ENCODE data around the gene ERICH6.
"Not testable (repeated sequence)": the region's sequence is repeated elsewhere in the genome, so short reads cannot be mapped to it uniquely, and the experiment has no call there.

The ERICH6 gene

DNA sequence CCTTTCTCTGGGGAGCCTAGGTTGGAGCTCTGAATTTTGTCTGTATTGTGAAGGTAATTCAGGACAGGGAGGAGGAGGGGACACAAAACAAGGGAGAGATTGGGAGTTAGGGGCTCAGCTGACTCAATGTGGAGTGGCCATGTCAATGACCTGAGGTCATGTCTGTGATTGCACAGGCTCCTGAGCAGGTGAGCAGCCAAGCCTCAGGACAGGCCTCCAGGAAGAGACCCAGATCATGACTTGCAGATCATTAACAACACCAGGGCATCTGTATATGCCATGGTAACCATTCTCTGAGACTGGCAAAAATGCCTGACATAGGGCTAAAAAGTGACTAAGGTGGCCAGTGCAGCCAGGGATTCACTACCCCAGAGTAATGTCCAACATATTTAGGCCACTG is 20.9 kb downstream of the ERICH6 start:
- in situ Hi-C loops (cut with HindIII; ENCODE audit: low sequenced_read_pairs) = no loop called here

DNA sequence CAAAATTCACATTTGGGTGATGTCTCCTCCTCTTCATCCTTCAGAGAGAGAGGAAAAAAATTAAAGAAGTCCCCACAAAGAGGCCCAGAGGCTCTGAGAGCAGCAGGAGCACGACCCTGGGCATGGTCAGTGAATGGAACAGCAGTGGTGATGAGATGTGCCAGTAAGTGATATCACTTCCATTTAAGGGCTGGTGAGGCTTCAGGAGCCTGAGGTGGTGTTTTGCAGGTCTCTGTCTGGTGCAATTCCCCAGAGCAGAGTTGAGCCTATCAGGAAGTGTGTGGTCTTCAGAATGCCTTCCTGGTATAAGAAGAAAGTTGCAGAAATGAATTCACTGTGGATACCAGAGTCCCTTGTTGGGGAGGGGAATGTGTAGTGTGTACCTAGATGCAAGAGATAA is 21.4 kb downstream of the ERICH6 start:
- in situ Hi-C loops (cut with HindIII; ENCODE audit: low sequenced_read_pairs) = no loop called here

DNA sequence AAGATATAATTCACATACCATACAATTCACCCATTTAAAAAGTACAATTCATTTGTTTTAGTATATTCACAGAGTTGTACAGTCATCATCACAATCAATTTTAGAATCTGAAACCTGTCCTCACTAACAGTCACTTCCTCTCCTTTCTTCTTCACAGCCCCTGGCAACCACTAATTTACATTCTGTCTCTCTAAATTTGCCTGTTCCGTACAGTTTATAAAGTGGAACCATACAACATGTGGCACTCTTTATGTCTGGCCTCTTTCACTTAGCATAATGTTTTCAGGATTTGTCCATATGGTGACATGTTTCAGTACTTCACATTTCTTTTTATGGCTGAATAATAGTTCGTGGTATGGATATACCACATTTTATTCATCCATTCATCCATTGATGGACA is 22.7 kb downstream of the ERICH6 start:
- in situ Hi-C loops (cut with HindIII; ENCODE audit: low sequenced_read_pairs) = no loop called here

DNA sequence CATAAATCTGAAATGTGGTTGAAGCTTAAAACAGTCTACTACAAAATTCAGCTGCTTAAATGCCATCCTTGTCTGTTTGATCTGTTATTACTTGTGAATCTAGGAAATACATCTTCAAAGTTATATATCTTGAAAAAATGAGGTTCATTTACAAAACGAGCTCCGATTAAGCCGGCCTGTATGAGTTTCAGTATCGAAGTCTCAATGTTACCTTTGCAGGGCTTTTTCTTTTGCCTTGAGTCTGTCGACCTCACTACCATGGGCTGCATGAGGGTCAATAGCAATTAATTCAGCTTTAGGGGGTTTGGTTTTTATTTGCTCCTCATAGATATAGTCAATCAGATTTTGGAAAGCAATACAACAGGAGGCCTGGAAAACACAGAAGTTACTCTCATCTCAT is 23.2 kb downstream of the ERICH6 start:
- in situ Hi-C loops (cut with HindIII; ENCODE audit: low sequenced_read_pairs) = no loop called here

DNA sequence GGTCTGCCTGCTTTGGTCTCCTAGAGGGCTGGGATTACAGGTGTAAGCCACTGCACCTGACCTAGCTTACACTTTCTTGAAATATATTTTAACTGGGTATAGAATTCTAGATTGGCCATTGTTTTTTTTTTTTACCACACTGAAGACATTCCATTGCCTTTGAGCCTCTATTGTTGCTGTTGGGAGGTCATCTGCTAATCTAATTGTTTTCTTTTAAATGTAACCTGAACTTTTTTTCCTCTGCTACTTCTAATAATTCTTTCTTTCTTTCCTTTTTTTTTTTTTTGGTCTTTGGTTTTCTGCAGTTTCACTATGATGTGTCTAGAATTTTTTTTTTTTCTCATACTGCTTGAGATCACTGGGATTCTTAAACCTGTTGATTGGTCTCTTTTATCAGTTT is 28.1 kb downstream of the ERICH6 start:
- in situ Hi-C loops (cut with HindIII; ENCODE audit: low sequenced_read_pairs) = no loop called here

DNA sequence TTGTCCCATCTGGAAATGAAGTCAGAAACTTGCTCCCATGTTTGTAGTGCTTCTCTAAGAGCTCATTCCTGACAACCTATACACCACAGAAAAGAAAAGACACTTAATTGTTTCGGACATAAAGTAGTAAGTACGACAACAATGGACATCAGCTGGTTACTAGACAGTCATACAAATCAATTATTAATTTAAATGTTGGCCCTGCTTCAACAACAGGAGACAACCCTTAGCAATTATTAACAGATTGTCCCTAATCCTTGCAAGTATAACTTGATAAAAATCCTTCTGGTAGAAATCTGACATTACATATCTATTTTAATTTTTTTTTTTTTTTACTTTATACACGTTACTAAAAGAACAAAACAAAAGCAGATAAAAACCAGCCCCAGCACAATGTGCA is 29.8 kb downstream of the ERICH6 start:
- in situ Hi-C loops (cut with HindIII; ENCODE audit: low sequenced_read_pairs) = no loop called here

DNA sequence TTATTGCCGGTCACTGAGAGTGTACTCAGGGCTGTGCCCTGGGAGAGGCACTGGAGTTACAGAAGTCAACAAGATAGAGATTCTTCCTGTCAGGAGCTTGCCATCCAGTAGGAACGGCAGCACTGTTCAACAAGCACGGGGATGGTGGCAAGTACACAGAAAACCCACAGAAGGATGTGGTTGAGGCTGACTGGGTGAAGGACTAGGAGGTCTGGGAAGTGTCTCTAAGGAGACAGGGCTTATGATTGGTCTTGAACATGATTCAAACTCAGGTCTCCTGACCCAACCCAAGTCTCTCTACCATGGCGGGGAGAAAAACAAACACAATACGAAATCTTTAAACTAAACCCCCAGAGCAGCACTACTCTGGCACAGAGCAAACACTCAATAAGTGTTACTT is 37.6 kb downstream of the ERICH6 start:
- in situ Hi-C loops (cut with HindIII; ENCODE audit: low sequenced_read_pairs) = no loop called here

DNA sequence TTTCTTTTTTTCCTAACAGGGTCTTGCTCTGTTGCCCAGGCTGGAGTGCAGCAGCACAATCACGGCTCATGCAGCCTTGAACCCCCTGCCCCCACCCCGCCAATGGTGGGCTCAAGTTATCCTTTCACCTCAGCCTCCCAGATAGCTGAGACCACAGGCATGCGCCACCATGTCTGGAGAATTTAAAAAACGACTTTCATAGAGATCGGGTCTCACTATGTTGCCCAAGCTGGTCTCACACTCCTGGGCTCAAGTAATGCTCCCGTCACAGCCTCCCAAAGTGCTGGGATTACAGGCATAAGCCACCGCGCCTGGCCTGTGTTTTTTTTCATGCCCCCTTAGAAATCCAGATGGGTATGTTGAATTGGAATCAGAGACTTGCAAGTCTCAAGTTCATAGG is 40.3 kb downstream of the ERICH6 start:
- in situ Hi-C loops (cut with HindIII; ENCODE audit: low sequenced_read_pairs) = no loop called here

DNA sequence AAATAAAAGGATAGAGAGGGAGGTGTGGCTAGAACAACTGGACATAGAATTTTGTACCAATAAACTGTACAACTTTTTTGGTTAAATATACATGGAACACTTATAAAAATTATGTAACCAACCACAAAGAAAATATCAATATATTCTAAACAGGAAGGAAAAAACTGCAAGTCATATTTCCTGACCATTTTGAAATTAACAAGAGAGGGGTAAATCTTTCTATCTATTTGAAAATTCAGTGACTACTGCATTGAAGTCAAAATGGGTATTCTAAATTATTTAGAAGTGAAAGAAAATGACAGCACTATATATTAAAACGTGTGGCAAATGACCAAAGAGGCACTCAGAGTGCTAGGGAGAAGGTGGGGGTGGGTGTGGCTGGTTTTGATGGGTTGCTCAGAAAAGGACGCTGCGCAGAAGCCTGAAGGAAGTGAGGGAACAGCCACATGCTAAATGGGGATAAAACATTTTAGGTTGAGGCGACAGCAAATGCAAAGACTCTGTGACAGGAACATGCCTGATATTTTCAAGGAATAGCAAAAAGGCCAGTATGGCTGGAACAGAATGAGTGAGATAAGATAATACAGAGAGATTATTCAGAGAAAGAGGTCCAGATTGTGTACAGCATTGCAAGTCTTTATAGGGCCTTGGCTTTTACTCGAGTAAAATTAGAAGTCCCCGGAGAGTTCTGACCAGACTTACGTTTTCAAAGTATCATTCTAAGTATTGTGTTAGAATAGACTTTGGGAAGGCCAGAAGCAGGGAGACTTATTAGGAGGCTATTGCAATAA is 41.1 kb downstream of the ERICH6 start:
- in situ Hi-C loops (cut with HindIII; ENCODE audit: low sequenced_read_pairs) = no loop called here

DNA sequence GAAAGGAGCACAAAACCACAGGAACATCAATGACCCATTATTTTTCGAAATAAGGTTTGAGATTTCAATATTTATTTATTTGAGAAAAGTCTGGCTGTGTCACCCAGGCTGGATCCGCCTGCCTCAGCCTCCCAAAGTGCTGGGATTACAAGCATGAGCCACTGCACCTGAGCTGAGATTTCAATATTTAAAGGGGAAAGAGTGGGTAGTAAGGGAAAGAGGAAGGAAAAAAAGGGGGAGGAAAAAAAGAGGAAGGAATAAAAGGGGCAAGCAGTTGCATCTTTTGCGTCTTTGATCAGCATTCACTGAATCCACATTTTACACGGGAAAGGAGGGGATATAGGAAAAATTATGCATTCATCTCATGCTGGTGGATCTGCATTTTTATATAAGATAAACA is 47.4 kb downstream of the ERICH6 start:
- in situ Hi-C loops (cut with HindIII; ENCODE audit: low sequenced_read_pairs) = no loop called here

DNA sequence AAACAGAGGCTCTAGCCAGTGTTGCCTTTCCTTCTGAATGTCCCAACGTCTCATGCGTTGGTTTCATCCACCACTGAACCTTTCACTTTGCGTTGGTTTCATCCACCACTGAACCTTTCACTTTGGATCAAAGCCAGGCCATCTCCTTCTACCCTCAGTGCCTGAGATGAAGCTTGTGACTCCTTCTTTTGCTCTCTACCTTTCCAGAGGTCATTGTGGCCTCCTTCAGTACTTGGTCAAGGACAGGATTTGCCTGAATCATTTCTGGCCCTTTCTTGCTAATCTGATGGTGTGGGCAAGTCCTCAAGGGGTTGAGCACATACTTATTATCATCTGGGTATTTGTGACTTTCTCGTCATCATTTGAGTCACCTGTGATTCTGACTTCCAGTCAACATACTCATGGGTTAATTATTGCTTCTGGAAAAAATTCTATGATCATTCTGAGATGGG is 50.6 kb downstream of the ERICH6 start:
- in situ Hi-C loops (cut with HindIII; ENCODE audit: low sequenced_read_pairs) = no loop called here

DNA sequence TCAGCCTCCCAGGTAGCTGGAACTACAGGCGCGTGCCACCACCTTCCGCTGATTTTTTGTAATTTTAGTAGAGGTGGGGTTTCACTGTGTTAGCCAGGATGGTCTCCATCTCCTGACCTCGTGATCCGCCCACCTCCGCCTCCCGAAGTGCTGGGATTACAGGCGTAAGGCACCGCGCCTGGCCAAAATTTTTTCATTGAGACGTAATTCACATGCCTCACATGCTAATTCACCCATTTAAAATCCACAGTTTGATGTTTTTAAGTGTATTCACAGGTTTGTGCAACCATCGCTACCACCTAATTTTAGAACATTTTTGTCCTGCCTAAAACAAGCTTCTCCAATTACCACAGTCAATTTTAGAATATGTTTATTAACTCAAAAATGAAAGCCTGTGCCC is 63.5 kb downstream of the ERICH6 start:
- in situ Hi-C loops (cut with HindIII; ENCODE audit: low sequenced_read_pairs) = no loop called here

DNA sequence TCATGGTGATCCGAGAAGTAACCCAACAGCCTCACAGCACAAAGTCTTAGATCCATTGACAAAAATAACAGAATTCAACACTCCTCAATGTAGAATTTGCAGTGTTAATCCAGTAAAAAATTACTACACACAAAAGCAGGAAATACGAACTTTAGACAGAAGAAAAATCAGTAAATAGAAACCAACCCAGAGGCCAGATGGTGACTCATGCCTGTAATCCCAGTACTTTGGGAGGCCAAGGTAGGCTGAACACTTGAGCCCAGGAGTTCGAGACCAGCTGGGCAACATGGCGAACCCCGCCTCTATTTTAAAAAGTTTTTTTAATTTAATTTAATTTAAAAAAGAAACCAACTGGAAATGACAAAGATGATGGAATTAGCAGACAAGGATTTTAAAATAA is 64.5 kb downstream of the ERICH6 start:
- in situ Hi-C loops (cut with HindIII; ENCODE audit: low sequenced_read_pairs) = no loop called here

DNA sequence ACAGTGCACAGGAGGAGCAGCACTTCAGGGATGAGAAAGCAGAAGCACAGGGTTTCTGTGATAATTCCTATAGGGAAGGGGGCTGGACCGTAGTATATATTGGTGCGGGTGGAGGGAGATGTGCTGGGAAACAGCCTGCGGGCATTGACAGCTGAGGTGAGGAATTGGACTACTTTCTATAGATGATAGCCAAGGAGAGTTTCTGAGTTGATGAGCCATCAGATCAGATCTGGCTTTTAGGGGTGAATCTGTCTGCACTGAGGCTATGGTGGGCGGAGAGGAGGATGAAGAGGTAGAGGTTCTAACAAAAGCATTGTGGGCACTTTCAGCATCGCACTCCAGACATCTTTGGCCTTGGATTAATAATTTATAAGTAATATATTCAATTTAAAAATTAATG is 67.5 kb downstream of the ERICH6 start:
- in situ Hi-C loops (cut with HindIII; ENCODE audit: low sequenced_read_pairs) = no loop called here

DNA sequence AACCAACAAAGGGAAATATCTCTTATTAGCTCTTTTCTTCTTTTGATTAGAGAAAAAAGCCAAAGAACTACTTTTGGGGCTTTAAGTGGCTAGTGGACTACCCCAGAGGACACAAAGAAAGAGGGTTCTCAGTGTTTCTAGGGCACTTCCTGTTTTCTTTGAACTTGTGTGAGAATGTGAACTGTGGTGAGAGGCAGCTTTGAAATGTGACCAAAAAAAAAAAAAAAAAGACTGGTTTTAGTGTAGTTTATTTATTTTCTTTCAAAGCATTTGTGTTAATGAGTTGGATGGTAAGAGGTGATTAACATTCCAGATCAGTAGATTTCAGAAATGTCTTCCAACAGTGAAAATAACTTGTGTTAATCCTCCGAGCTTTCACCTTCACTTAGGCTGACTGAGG is 68.2 kb downstream of the ERICH6 start:
- in situ Hi-C loops (cut with HindIII; ENCODE audit: low sequenced_read_pairs) = no loop called here

DNA sequence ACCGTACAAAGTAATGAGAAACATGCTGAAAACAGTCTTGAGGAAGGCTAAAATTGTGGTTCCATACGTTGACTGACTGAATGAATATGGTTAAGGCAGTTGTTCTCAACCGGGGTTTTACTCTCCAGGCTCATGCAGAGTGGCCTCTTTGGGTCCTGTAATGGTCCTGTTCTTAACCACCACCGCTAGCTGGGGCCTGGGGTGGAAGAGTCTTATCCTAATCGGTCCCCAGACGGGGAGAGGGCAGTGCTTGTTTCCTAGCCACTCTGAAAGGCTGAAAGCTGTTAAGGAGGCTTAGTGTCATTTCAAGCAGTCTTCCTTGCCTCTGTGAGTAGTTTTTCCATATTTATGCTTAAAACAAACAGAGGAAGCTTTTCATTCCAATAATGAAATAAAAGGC is 68.6 kb downstream of the ERICH6 start:
- in situ Hi-C loops (cut with HindIII; ENCODE audit: low sequenced_read_pairs) = no loop called here

DNA sequence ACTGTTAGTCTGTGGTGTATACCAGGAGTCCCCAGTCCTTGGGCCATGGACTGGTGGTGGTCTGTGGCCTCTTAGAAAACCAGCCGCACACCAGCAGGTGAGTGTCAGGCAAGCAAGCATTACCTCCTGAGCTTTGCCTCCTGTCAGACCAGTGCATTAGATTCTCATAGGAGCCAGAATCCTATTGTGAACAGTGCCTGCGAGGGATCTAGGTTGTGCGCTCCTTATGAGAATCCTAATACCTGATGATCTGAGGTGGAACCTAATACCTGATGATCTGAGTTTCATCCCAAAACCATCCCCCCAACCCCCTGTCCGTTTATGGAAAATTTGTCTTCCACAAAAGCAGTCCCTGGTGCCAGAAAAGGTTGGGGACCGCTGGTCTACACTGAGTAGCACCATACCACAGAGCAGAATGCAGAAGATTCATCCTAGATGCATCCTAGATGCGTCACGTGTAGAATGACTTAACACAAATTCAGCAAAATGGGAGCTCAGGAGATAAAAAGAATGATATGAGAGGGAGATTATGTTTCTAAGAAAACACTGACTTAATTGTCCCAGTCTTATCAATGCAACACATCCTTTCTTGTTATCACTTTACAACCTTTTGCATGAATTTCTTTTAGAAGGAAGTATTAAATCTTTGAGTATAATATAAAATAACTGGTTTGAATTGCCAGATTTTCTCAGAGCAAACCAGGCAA is 72.1 kb downstream of the ERICH6 start:
- in situ Hi-C loops (cut with HindIII; ENCODE audit: low sequenced_read_pairs) = no loop called here

DNA sequence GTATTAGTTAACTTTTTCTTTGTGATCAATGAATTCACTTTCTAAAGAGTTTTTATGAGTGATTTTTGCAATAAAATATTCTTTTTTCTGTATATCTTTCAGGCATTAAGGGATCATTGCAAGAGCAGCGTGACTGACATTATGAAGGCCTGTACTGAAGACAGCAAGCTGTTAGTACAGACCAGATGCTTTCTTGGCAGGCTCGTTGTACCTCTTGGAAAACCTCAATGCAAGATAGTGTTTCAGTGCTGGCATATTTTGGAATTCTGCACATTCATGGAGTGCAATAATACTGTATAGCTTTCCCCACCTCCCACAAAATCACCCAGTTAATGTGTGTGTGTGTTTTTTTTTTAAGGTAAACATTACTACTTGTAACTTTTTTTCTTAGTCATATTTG is 76.2 kb downstream of the ERICH6 start:
- in situ Hi-C loops (cut with HindIII; ENCODE audit: low sequenced_read_pairs) = no loop called here

DNA sequence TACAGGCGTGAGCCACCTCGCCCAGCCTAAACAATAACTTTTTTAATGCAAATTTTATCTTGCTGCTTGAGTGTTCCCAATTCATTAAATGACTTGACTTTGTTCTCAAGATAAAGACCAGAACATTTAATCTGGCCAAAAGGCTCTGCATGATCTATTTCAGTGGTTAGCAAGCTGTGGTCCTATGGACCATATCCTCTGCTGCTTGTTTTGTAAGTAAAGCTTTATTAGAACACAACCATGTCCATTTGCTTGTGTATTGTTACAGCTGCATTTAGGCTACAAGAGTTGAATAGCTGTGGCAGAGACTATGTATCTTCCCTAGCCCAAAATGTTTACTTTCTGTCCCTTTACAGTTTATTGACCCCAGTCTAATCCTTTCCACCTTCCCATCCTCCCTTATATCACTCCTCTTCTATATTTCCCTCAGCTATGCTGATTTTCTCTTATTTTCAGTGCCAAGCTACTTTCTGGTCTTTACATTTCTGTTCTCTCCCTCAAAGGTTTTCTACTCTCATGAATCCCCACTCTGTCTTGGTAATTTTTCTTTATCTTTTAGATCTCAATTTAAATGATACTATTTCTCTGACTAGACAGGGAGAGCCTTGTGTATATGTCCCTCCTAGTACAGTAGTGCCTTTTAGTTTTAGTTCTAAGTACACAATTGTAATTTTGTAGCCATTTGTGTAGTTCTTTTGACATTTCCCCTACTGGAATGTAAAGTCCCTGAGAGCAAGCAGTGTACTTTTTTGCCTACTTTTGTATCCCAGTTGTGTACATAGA is 77.4 kb downstream of the ERICH6 start:
- in situ Hi-C loops (cut with HindIII; ENCODE audit: low sequenced_read_pairs) = no loop called here

DNA sequence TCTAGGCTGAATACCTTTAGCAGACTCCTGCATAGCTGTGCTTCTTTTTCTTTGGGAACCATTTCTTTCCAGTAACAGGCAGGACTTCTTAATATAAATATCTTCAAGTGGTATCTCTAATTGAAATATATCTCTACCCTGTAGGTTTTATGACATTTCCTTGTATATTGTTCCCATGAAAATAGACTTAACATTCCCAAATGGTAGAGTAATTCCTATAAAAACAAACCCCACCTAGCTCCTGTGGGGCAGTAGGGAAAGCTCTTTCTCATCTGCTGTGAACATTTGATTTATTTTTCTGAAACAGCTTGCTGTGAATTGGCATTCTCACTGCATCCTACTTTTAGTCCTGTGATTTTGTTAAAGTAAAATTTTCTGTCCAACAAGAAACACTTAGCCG is 79.8 kb downstream of the ERICH6 start:
- in situ Hi-C loops (cut with HindIII; ENCODE audit: low sequenced_read_pairs) = no loop called here

DNA sequence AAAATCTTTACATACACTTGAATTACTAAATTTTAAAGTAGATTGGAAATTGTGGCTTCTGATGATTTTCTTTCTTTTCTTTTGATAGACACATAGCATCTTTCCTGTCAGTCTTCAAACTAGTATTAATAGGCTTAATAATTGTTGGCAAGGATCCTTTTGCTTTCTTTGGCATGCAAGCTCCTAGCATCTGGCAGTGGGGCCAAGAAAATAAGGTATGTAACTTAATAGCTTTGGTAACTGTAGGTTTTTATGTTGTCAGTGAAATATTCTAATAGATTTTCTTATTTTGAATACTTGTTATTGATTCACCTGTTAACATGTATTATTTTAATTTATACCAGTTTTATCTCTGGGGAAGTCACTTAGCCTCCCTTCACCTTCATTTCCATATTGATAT is 80.8 kb downstream of the ERICH6 start:
- in situ Hi-C loops (cut with HindIII; ENCODE audit: low sequenced_read_pairs) = not testable (repeated sequence)

Data from endothelial cell of hepatic sinusoid (primary cell).